Activated T-cell treated with anti-CD3 and anti-CD28 coated beads, Interleukin-2, amount 50 U/mL, for 48 hours (primary cell): ENCODE results near the gene ITPR1.

ENCODE experiments used
- DNase-seq, 2 experiments: peaks; one replicate each; pipeline ENCODE4 v3.0.0-alpha.2; 2020

Gene ITPR1

GRCh38 chr3:4880850-4881249 lies 387.7 kb downstream of the ITPR1 start:
- no peak for DNase-seq

GRCh38 chr3:4882548-4882947 lies 389.4 kb downstream of the ITPR1 start:
- no peak for DNase-seq

- DNase-seq, result no peak
These were observed 389.9 kb downstream of the ITPR1 start for GRCh38 chr3:4883011-4883410.

GRCh38 chr3:4884888-4885287 lies 391.7 kb downstream of the ITPR1 start:
- no peak for DNase-seq

- DNase-seq, result no peak
These were observed 392.2 kb downstream of the ITPR1 start for GRCh38 chr3:4885316-4885715.

- no peak for DNase-seq
These were observed 393.3 kb downstream of the ITPR1 start for GRCh38 chr3:4886448-4886847.

GRCh38 chr3:4887177-4887576 lies 394.0 kb downstream of the ITPR1 start:
- DNase-seq, result no peak

- DNase-seq, result peak; percentile 56 to 57
These were observed 396.0 kb downstream of the ITPR1 start for GRCh38 chr3:4888913-4889846.

GRCh38 chr3:4889896-4890295 lies 396.7 kb downstream of the ITPR1 start:
- DNase-seq, result no peak

- DNase-seq, result no peak
These were observed 401.9 kb downstream of the ITPR1 start for GRCh38 chr3:4894891-4895530.

- no peak for DNase-seq
These were observed 402.7 kb downstream of the ITPR1 start for GRCh38 chr3:4895838-4896237.
